ENCODE data around the gene KCNQ1. TPM values are rescaled to one million over a fixed set of nuclear protein-coding genes. Genes with fewer than 3 reads are reported as not detected.

The KCNQ1 gene
- total and polyA plus RNA-seq, 2 of the 13 experiments (the other 11 are each of a cell fraction or from before 2014, with no cell fraction given) = 0.02 to 0.08 TPM

- Histone ChIP-seq H3K36me3 (replicated peaks in 1 of 2; ENCODE audit: control insufficient read depth in 1 of 2, insufficient read depth in 2 of 2, low read length in 2 of 2) (no peaks in the 10 kb centered on the region), H3K79me2 (ENCODE audit: insufficient read depth, low read length) (peaks cover 26% of the 10 kb centered on the region), H3K4me1 (ENCODE audit: insufficient read depth, low read length) (peaks cover 68% of the 10 kb centered on the region), H4K20me1 (ENCODE audit: insufficient read depth, low read length) (no peaks in the 10 kb centered on the region), H3K27ac (ENCODE audit: extremely low read length, insufficient read depth, low read length) (no peak overlapping the region), H3K4me3 (replicated peaks in 1 of 3; ENCODE audit: insufficient read depth in 1 of 3, low read depth in 2 of 3, low read length in 3 of 3) (no peak overlapping the region), H3K27me3 (ENCODE audit: control insufficient read depth in 1 of 2, insufficient read depth in 2 of 2, low read length in 2 of 2) (no peaks in the 10 kb centered on the region; a peak in 1 of 5 replicates), H3K4me2 (ENCODE audit: low read depth, low read length) (no peak overlapping the region), H2AFZ (ENCODE audit: low read length) (no peak overlapping the region), H3K9ac (ENCODE audit: insufficient read depth, low read depth, low read length) (no peak overlapping the region), H3K9me3 (ENCODE audit: low read length) (no peaks in the 10 kb centered on the region)
- TF ChIP-seq KDM1A (CRISPR knock-in tag; IDR thresholded peaks at IDR 0.05) (no peak), HMG20B (CRISPR knock-in tag; conservative IDR thresholded peaks at IDR 0.05) (no peak), ZNF18 (CRISPR knock-in tag; IDR thresholded peaks at IDR 0.05; ENCODE audit: insufficient replicate concordance) (no peak), ZNF570 (CRISPR knock-in tag; IDR thresholded peaks at IDR 0.05; ENCODE audit: borderline replicate concordance) (no peak), ZNF670 (CRISPR knock-in tag; IDR thresholded peaks at IDR 0.05; ENCODE audit: borderline replicate concordance) (no peak), ZNF282 (IDR thresholded peaks at IDR 0.05; ENCODE audit: partially characterized antibody) (no peak), ASH2L (IDR thresholded peaks at IDR 0.05; ENCODE audit: insufficient read length, low read depth, low read length) (no peak), IKZF5 (CRISPR knock-in tag; IDR thresholded peaks at IDR 0.05) (no peak), HNRNPK (IDR thresholded peaks at IDR 0.05; ENCODE audit: low read depth, low read length, poor library complexity, severe bottlenecking) (no peak), ZNF264 (CRISPR knock-in tag; IDR thresholded peaks at IDR 0.05) (no peak), ELF4 (CRISPR knock-in tag; IDR thresholded peaks at IDR 0.05; ENCODE audit: borderline replicate concordance) (no peak), GTF3A (CRISPR knock-in tag; conservative IDR thresholded peaks at IDR 0.05) (no peak)
- intact Hi-C loops (cut with micrococcal nuclease; ENCODE audit: unreplicated experiment) = loop anchor here (5.0 kb wide), 1 partner anchor 43 kb away; no protein-coding TSS in a partner anchor
- in situ Hi-C loops (cut with HindIII; ENCODE audit: extremely low pct_ligation_motif_present, low pct_unique_long_range_greater_than_20kb) = loop anchor here (5.0 to 25.0 kb wide), 2 partner anchors 37 to 522 kb away; partner anchors contain the start of gene KCNQ1OT1
- no peak for FAIRE-seq
- DNase-seq (ENCODE audit: low spot score) = no peak
- ChIA-PET POLR2A (interaction anchor here (1.2 to 10.7 kb wide), 5 partner anchors 8 to 41 kb away, joined by 3 to 201 read pairs (median 90); partner anchors contain the start of gene KCNQ1OT1), CTCF (ENCODE audit: low intra/inter-chr PET ratio, low total read pairs) (no interaction called here)
- no peak for ATAC-seq
- 96% methylated on average over 30 of the region's 32 CpGs for WGBS (ENCODE audit: low lambda C conversion rate)
- no TSS peak for BruUV-seq (replicated peaks)
Observed at GRCh38 chr11:2734181-2735052, 289.6 kb downstream of the KCNQ1 start.

Data from HepG2 (cell line).